HS-5 (cell line): Measurements from ENCODE around the gene PCDH11Y.
"Not testable (repeated sequence)": the region's sequence is repeated elsewhere in the genome, so short reads cannot be mapped to it uniquely, and the experiment has no call there.

Source experiments
- DNase-seq: peaks from one replicate; pipeline ENCODE4 v3.0.0-alpha.2; 2012; ENCODE audit warnings: low read depth

PCDH11Y gene

GRCh38 chrY:5000057-5000456 lies at the start of gene PCDH11Y:
Gene PCDH11Y (plus strand): TSS chrY:5000296. CDS start chrY:5057100, 56,804 bp downstream.
- DNase-seq = not testable (repeated sequence)

GRCh38 chrY:4967894-4968293 lies 32.2 kb upstream of the PCDH11Y start:
- DNase-seq = not testable (repeated sequence)

- not testable (repeated sequence) for DNase-seq
Observed at GRCh38 chrY:4991743-4992400, 8.2 kb upstream of the PCDH11Y start.

GRCh38 chrY:4994892-4995291 lies 5.2 kb upstream of the PCDH11Y start:
- DNase-seq = not testable (repeated sequence)

- not testable (repeated sequence) for DNase-seq
Observed at GRCh38 chrY:5002476-5003184, 2.5 kb downstream of the PCDH11Y start.

GRCh38 chrY:5038972-5039523 lies 39.0 kb downstream of the PCDH11Y start:
- not testable (repeated sequence) for DNase-seq

GRCh38 chrY:5083017-5083416 lies 82.9 kb downstream of the PCDH11Y start:
- DNase-seq = not testable (repeated sequence)

- DNase-seq = not testable (repeated sequence)
Observed at GRCh38 chrY:5182998-5183397, 182.9 kb downstream of the PCDH11Y start.

GRCh38 chrY:5215116-5215515 lies 215.0 kb downstream of the PCDH11Y start:
- not testable (repeated sequence) for DNase-seq

GRCh38 chrY:5324931-5325330 lies 324.8 kb downstream of the PCDH11Y start:
- not testable (repeated sequence) for DNase-seq

GRCh38 chrY:5342220-5342619 lies 342.1 kb downstream of the PCDH11Y start:
- DNase-seq = not testable (repeated sequence)

- not testable (repeated sequence) for DNase-seq
Observed at GRCh38 chrY:5543705-5544104, 543.6 kb downstream of the PCDH11Y start.

GRCh38 chrY:5638589-5638988 lies 638.5 kb downstream of the PCDH11Y start:
- not testable (repeated sequence) for DNase-seq

- not testable (repeated sequence) for DNase-seq
Observed at GRCh38 chrY:5679265-5679664, 679.2 kb downstream of the PCDH11Y start.

- DNase-seq = not testable (repeated sequence)
Observed at GRCh38 chrY:5708727-5709126, 708.6 kb downstream of the PCDH11Y start.

- DNase-seq = not testable (repeated sequence)
Observed at GRCh38 chrY:5709788-5710381, 709.8 kb downstream of the PCDH11Y start.

GRCh38 chrY:5761403-5761802 lies 761.3 kb downstream of the PCDH11Y start:
- not testable (repeated sequence) for DNase-seq

- not testable (repeated sequence) for DNase-seq
Observed at GRCh38 chrY:5776485-5776884, 776.4 kb downstream of the PCDH11Y start.
